ENCODE data around the gene ERCC4. TPM values are rescaled to one million over a fixed set of nuclear protein-coding genes. Genes with fewer than 3 reads are reported as not detected.

The ERCC4 gene
- total RNA-seq, 1 donor from 2014 or later = 10.2 TPM

GRCh38 chr16:13953501-13953900, 33.5 kb downstream of the ERCC4 start:
- Mint-ChIP-seq H3K27ac (no peak overlapping the region), H3K4me1 (peaks cover 27% of the 10 kb centered on the region), H3K9me3 (no peaks in the 10 kb centered on the region), H3K27me3 (peaks cover 4% of the 10 kb centered on the region), H3K36me3 (ENCODE audit: low read depth) (peaks cover 8% of the 10 kb centered on the region), H3K4me3 (no peak overlapping the region)
- intact Hi-C loops (cut with micrococcal nuclease) = loop anchor here (10.0 kb wide), 1 partner anchor 121 kb away; the partner anchor contains the start of gene MRTFB
- TF ChIP-seq CTCF (IDR thresholded peaks at IDR 0.05) = no peak
- CTCF ChIA-PET = no interaction called here
- POLR2A ChIA-PET = no interaction called here
- ATAC-seq (ENCODE audit: low read depth) (no peak), DNase-seq (no peak)

DNA sequence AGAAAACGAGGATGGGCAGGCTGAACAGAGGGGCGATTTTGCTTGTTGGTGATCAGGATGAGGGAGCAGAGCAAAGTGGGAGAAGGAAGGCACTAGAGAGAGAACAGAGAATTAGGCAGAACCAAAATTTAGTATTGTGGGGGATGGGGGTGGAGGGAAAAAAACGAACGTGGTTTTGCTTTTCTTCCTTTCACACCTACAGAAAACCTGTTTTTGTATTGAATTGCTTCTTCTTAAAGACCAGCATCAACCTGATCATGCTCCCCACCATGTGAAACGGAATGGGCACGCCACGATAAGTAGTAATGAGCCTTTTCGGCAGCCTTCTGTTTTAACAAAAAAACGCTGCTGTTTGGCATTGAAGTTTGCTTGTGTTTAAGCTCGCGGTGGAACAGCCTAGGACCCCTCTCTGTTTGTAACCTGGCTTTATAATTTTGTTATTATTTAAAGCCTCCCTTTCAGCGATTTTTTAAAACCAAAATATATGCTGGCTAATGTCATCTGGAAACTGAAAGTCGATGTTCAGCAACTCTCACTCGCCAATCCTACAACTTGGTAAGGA, 36.8 kb downstream of the ERCC4 start:
- Mint-ChIP-seq H3K27me3 (peaks cover 9% of the 10 kb centered on the region), H3K9me3 (no peaks in the 10 kb centered on the region), H3K36me3 (ENCODE audit: low read depth) (no peaks in the 10 kb centered on the region), H3K27ac (no peak overlapping the region), H3K4me3 (peak overlapping the region; percentile 74), H3K4me1 (peaks cover 29% of the 10 kb centered on the region)
- DNase-seq (no peak), ATAC-seq (ENCODE audit: low read depth) (no peak)
- TF ChIP-seq CTCF (IDR thresholded peaks at IDR 0.05) = no peak
- CTCF ChIA-PET = no interaction called here
- POLR2A ChIA-PET = no interaction called here
- intact Hi-C loops (cut with micrococcal nuclease) = loop anchor here (5.0 to 10.0 kb wide), 2 partner anchors 41 to 118 kb away; partner anchors contain the start of gene MRTFB

- peak overlapping the region; percentile 74 for H3K4me3 Mint-ChIP-seq
- peaks cover 29% of the 10 kb centered on the region for H3K4me1 Mint-ChIP-seq
- POLR2A ChIA-PET = interaction anchor here (1.0 kb wide), 1 partner anchor 686 kb away, joined by 5 read pairs; no protein-coding TSS in a partner anchor
- TF ChIP-seq CTCF (IDR thresholded peaks at IDR 0.05) = no peak
- ATAC-seq (ENCODE audit: low read depth) (peak; percentile 83), DNase-seq (no peak)
- peaks cover 9% of the 10 kb centered on the region for H3K27me3 Mint-ChIP-seq
- H3K9me3 Mint-ChIP-seq = no peaks in the 10 kb centered on the region
- H3K36me3 Mint-ChIP-seq (ENCODE audit: low read depth) = no peaks in the 10 kb centered on the region
- intact Hi-C loops (cut with micrococcal nuclease) = loop anchor here (5.0 to 10.0 kb wide), 2 partner anchors 40 to 117 kb away; partner anchors contain the start of gene MRTFB
- H3K27ac Mint-ChIP-seq = peak overlapping the region; percentile 71
- CTCF ChIA-PET = no interaction called here
Observed at GRCh38 chr16:13957197-13958078, 37.5 kb downstream of the ERCC4 start.

DNA sequence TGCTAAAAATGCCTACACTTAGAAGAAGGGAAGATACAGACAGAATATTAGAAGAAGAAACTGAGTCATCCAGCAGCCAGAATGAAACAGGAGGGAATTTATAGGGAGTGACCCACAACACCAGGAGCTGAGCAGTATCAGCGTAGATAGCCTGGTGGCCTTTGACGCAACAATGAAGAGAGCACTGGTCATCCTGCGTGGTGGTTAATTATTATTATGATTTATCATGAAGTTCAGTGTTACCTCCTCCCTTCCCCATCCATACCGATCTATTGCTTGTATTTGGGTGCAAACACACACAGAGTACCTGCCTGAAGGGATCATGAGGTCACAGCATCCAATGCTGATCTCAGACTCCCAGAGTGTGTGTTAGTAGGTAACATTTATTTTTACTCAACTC, 38.5 kb downstream of the ERCC4 start:
- intact Hi-C loops (cut with micrococcal nuclease) = loop anchor here (5.0 to 10.0 kb wide), 2 partner anchors 39 to 116 kb away; partner anchors contain the start of gene MRTFB
- Mint-ChIP-seq H3K9me3 (no peaks in the 10 kb centered on the region), H3K27me3 (peaks cover 9% of the 10 kb centered on the region), H3K36me3 (ENCODE audit: low read depth) (no peaks in the 10 kb centered on the region), H3K4me3 (no peak overlapping the region), H3K4me1 (peaks cover 29% of the 10 kb centered on the region), H3K27ac (no peak overlapping the region)
- ChIA-PET CTCF (no interaction called here), POLR2A (interaction anchor here (1.0 kb wide), 1 partner anchor 685 kb away, joined by 5 read pairs; no protein-coding TSS in a partner anchor)
- no peak for ATAC-seq (ENCODE audit: low read depth)
- no peak for DNase-seq
- no peak for TF ChIP-seq CTCF (IDR thresholded peaks at IDR 0.05)

GRCh38 chr16:13959626-13960025, 39.7 kb downstream of the ERCC4 start:
- no peak overlapping the region for H3K4me3 Mint-ChIP-seq

More at GRCh38 chr16:13959626-13960025, 39.7 kb downstream of the ERCC4 start:
- TF ChIP-seq CTCF (IDR thresholded peaks at IDR 0.05) = no peak
- ATAC-seq (ENCODE audit: low read depth) = no peak
- Mint-ChIP-seq H3K27ac (no peak overlapping the region), H3K9me3 (no peaks in the 10 kb centered on the region), H3K4me1 (peaks cover 29% of the 10 kb centered on the region), H3K27me3 (peaks cover 9% of the 10 kb centered on the region), H3K36me3 (ENCODE audit: low read depth) (no peaks in the 10 kb centered on the region)
- DNase-seq = no peak
- ChIA-PET POLR2A (no interaction called here), CTCF (no interaction called here)
- intact Hi-C loops (cut with micrococcal nuclease) = loop anchor here (5.0 to 10.0 kb wide), 2 partner anchors 38 to 115 kb away; partner anchors contain the start of gene MRTFB
